Activated B cell treated with CpG ODN at 0.5 μM for 24 hours (primary cell): ENCODE data around the gene CACNA2D3. TPM values are rescaled to one million over a fixed set of nuclear protein-coding genes. Genes with fewer than 3 reads are reported as not detected.

ENCODE experiments used
- ATAC-seq: fragments of 200-7000 bp; cut with Tn5 transposase; one replicate; pipeline ENCODE4 v1.10.0; 2021; ENCODE audit warnings: low read depth, mild to moderate bottlenecking, moderate library complexity
- CTCF ChIA-PET: fragments of 350-600 bp; sonication (Branson Sonifier 250); formaldehyde crosslinking; loops from one replicate; lab custom pipeline; 2021; ENCODE audit warnings: antibody characterized with exemption; lab: Charles Lee
- POLR2A ChIA-PET: fragments of 350-600 bp; sonication (Branson Sonifier 250); formaldehyde crosslinking; loops from one replicate; lab custom pipeline; 2021; ENCODE audit warnings: antibody characterized with exemption; lab: Charles Lee
- DNase-seq: peaks from one replicate; pipeline ENCODE4 v3.0.0; 2022
- H3K27ac Mint-ChIP-seq: one replicate; pipeline ENCODE4 v1.8.0; 2020; ENCODE audit warnings: mixed read lengths
- H3K27me3 Mint-ChIP-seq: one replicate; pipeline ENCODE4 v1.8.0; 2021; ENCODE audit warnings: mixed read lengths
- H3K36me3 Mint-ChIP-seq: one replicate; pipeline ENCODE4 v1.8.0; 2021; ENCODE audit warnings: low read depth, mixed read lengths
- H3K4me1 Mint-ChIP-seq: one replicate; pipeline ENCODE4 v1.8.0; 2021; ENCODE audit warnings: mixed read lengths
- H3K4me3 Mint-ChIP-seq: one replicate; pipeline ENCODE4 v1.8.0; 2020; ENCODE audit warnings: mild to moderate bottlenecking, mixed read lengths
- H3K9me3 Mint-ChIP-seq: one replicate; pipeline ENCODE4 v1.8.0; 2020; ENCODE audit warnings: mixed read lengths
- CTCF ChIP-seq: fragments of 200-600 bp; IDR thresholded peaks from one replicate; pipeline ENCODE4 v1.8.0; 2022; ENCODE audit warnings: antibody characterized with exemption, mild to moderate bottlenecking
- intact Hi-C: fragments of 100-400 bp; cut with micrococcal nuclease; formaldehyde crosslinking; loops from one replicate; pipeline ENCODE4 v1.15.1; 2024
- total RNA-seq: library from RNA; stranded (reverse); gene quantifications from 2 replicates; pipeline ENCODE4 v1.2.3, GENCODE V29; 2022

The CACNA2D3 gene
- total RNA-seq, 1 donor from 2014 or later: not detected

GRCh38 chr3:54793171-54793570, 670.8 kb downstream of the CACNA2D3 start:
- intact Hi-C loops: no loop called here
- Mint-ChIP-seq H3K4me1 (no peaks in the 10 kb centered on the region), H3K4me3 (no peak overlapping the region), H3K27me3 (no peaks in the 10 kb centered on the region), H3K27ac (no peak overlapping the region), H3K36me3 (no peaks in the 10 kb centered on the region), H3K9me3 (peaks cover 3% of the 10 kb centered on the region)
- ATAC-seq (no peak), DNase-seq (no peak)
- ChIA-PET POLR2A (no interaction called here), CTCF (no interaction called here)
- no peak for TF ChIP-seq CTCF

GRCh38 chr3:54797111-54797510, 674.8 kb downstream of the CACNA2D3 start:
- intact Hi-C loops: no loop called here
- H3K4me3 Mint-ChIP-seq: no peak overlapping the region
- CTCF ChIA-PET: no interaction called here
- peaks cover 3% of the 10 kb centered on the region for H3K9me3 Mint-ChIP-seq
- no peaks in the 10 kb centered on the region for H3K36me3 Mint-ChIP-seq
- H3K27me3 Mint-ChIP-seq: no peaks in the 10 kb centered on the region
- ATAC-seq (no peak), DNase-seq (no peak)
- POLR2A ChIA-PET: no interaction called here
- H3K4me1 Mint-ChIP-seq: no peaks in the 10 kb centered on the region
- TF ChIP-seq CTCF: no peak
- no peak overlapping the region for H3K27ac Mint-ChIP-seq

GRCh38 chr3:54800478-54800877, 678.1 kb downstream of the CACNA2D3 start:
- ChIA-PET POLR2A (no interaction called here), CTCF (no interaction called here)
- Mint-ChIP-seq H3K36me3 (no peaks in the 10 kb centered on the region), H3K4me3 (no peak overlapping the region), H3K4me1 (no peaks in the 10 kb centered on the region), H3K27ac (no peak overlapping the region), H3K9me3 (peaks cover 3% of the 10 kb centered on the region), H3K27me3 (no peaks in the 10 kb centered on the region)
- intact Hi-C loops: no loop called here
- no peak for DNase-seq
- no peak for TF ChIP-seq CTCF
- no peak for ATAC-seq

GRCh38 chr3:54801977-54802376, 679.6 kb downstream of the CACNA2D3 start:
- H3K4me3 Mint-ChIP-seq: no peak overlapping the region
- no peak overlapping the region for H3K27ac Mint-ChIP-seq
- H3K4me1 Mint-ChIP-seq: no peaks in the 10 kb centered on the region
- DNase-seq: no peak
- ChIA-PET CTCF (no interaction called here), POLR2A (no interaction called here)
- intact Hi-C loops: no loop called here
- no peaks in the 10 kb centered on the region for H3K9me3 Mint-ChIP-seq
- no peak for TF ChIP-seq CTCF
- no peaks in the 10 kb centered on the region for H3K36me3 Mint-ChIP-seq
- ATAC-seq: no peak
- no peaks in the 10 kb centered on the region for H3K27me3 Mint-ChIP-seq

- no peak overlapping the region for H3K27ac Mint-ChIP-seq
- no peaks in the 10 kb centered on the region for H3K4me1 Mint-ChIP-seq
- no peak for ATAC-seq
- H3K27me3 Mint-ChIP-seq: no peaks in the 10 kb centered on the region
- ChIA-PET POLR2A (no interaction called here), CTCF (no interaction called here)
- intact Hi-C loops: no loop called here
- DNase-seq: no peak
- no peak for TF ChIP-seq CTCF
- no peak overlapping the region for H3K4me3 Mint-ChIP-seq
- H3K36me3 Mint-ChIP-seq: no peaks in the 10 kb centered on the region
- H3K9me3 Mint-ChIP-seq: peaks cover 6% of the 10 kb centered on the region
Measured at GRCh38 chr3:54810401-54810800, 688.0 kb downstream of the CACNA2D3 start.
